Breast epithelium (tissue), 3 donors: ENCODE data around the gene FARP1.

ENCODE experiments used
- POLR2A ChIP-seq: fragments of 450-650 bp; IDR thresholded peaks from one replicate; pipeline ENCODE4 v1.6.1; 2016; ENCODE audit warnings: antibody characterized with exemption, mild to moderate bottlenecking, moderate library complexity
- POLR2AphosphoS5 ChIP-seq, 3 donors: sonication (generic); formaldehyde crosslinking; IDR thresholded peaks; one replicate each; pipeline ENCODE4 v1.6.1; 2017; ENCODE audit warnings: antibody characterized with exemption in 3 of 3
- TF ChIP-seq, protein P1 (sequence below), 3 donors: fragments of 450-650 bp; IDR thresholded peaks; one replicate each; pipeline ENCODE4 v1.5.1; 2016 to 2017; ENCODE audit warnings: antibody characterized with exemption in 3 of 3, mild to moderate bottlenecking in 3 of 3, moderate library complexity in 3 of 3

DNA sequence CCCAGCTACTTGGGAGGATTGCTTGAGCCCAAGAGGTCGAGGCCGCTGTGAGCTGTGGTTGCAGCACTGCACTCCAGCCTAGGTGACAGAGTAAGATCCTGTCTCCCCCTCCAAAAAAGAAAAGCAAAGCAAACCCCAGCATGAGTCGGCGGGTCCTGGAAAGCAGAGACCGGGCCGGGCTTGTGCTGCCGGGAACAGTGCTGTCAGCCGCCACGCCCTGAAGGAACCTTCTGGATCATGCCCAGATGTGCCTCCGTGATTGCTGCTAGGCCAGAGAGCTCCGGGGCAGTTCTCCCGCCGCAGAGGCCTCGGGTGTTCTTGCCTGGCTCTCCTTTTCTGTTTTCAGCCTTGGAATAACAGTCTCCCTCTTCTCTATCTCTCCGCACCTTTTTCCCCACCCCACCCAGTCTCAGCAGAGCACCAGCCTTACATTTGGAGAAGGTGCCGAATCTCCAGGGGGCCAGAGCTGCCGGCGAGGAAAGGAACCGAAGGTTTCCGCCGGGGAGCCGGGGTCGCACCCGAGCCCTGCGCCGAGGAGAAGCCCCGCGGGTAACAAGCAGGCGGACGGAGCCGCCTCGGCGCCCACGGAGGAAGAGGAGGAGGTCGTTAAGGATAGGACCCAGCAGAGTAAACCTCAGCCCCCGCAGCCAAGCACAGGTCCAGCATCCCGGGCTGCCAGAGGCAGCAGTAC lies 252.1 kb downstream of the FARP1 start:
- TF ChIP-seq, protein P1, sequence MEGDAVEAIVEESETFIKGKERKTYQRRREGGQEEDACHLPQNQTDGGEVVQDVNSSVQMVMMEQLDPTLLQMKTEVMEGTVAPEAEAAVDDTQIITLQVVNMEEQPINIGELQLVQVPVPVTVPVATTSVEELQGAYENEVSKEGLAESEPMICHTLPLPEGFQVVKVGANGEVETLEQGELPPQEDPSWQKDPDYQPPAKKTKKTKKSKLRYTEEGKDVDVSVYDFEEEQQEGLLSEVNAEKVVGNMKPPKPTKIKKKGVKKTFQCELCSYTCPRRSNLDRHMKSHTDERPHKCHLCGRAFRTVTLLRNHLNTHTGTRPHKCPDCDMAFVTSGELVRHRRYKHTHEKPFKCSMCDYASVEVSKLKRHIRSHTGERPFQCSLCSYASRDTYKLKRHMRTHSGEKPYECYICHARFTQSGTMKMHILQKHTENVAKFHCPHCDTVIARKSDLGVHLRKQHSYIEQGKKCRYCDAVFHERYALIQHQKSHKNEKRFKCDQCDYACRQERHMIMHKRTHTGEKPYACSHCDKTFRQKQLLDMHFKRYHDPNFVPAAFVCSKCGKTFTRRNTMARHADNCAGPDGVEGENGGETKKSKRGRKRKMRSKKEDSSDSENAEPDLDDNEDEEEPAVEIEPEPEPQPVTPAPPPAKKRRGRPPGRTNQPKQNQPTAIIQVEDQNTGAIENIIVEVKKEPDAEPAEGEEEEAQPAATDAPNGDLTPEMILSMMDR (IDR thresholded peaks at IDR 0.05) = no peak
- TF ChIP-seq POLR2A (no peak), POLR2AphosphoS5 (IDR thresholded peaks at IDR 0.05) (no peak)
